GM12892 (cell line): Measurements from ENCODE around the gene COL9A2.
"Not testable (repeated sequence)": the region's sequence is repeated elsewhere in the genome, so short reads cannot be mapped to it uniquely, and the experiment has no call there.

Experiments used
- DNase-seq: peaks from one replicate; pipeline ENCODE4 v3.0.0; 2011; ENCODE audit not compliant: insufficient read length
- FAIRE-seq: peaks from 2 replicates; lab custom pipeline; 2011; peaks lifted over from hg19 to GRCh38; lab: Jason Lieb, UNC
- POLR2A ChIP-seq: IDR thresholded peaks from 2 replicates; pipeline ENCODE4 v1.6.1; 2011; ENCODE audit warnings: low read depth, low read length, control low read depth
- POLR2AphosphoS5 ChIP-seq: IDR thresholded peaks from 2 replicates; pipeline ENCODE4 v1.6.1; 2011; ENCODE audit warnings: low read depth, low read length, control low read depth
- TAF1 ChIP-seq: IDR thresholded peaks from 2 replicates; pipeline ENCODE4 v1.6.1; 2011; ENCODE audit warnings: low read depth, mild to moderate bottlenecking, control low read depth, low read length, borderline replicate concordance

The COL9A2 gene

DNA sequence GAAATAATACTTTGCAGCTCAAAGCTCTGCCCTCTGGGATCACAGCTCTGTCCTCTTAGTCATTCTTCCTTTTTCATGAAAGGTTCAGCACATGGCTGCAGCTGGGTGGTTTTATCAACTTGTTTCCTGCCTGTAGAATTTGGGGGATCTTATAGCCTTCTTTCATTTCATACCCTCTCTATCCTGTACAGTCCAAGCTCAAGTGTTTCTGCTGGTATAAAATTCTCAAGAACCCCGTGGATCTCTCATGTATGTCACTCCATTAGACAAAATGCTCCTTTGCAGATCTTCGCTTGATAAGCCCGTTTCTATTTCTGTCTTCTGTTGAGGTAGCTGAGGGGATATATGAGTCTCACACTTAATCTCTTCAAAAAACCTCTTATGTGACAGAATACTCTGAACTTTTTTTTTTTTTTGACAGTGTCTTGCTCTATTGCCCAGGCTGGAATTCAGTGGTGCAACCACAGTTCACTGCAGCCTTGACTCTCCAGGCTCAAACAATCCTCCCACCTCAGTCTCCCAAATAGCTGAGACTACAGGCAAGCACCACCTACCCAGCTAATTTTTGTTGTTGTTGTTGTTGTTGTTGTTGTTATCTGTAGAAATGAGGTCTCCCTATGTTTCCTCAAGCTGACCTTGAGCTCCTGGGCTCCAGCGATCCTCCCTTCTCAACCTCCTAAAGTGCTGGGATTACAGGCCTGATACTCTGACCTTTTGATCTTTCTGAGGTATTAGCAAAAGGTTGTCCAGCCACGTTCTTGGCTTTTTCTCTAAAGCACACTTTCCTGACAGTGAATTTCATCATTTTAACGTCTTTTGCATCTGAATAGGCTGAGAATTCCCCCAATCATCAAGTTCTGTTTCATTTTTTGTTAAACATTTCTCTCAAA is 24.6 kb upstream of the COL9A2 start:
- no peak for DNase-seq
- TF ChIP-seq POLR2A: no peak
- no peak for TF ChIP-seq POLR2AphosphoS5
- TF ChIP-seq TAF1: no peak
- FAIRE-seq: peak; percentile 62

DNA sequence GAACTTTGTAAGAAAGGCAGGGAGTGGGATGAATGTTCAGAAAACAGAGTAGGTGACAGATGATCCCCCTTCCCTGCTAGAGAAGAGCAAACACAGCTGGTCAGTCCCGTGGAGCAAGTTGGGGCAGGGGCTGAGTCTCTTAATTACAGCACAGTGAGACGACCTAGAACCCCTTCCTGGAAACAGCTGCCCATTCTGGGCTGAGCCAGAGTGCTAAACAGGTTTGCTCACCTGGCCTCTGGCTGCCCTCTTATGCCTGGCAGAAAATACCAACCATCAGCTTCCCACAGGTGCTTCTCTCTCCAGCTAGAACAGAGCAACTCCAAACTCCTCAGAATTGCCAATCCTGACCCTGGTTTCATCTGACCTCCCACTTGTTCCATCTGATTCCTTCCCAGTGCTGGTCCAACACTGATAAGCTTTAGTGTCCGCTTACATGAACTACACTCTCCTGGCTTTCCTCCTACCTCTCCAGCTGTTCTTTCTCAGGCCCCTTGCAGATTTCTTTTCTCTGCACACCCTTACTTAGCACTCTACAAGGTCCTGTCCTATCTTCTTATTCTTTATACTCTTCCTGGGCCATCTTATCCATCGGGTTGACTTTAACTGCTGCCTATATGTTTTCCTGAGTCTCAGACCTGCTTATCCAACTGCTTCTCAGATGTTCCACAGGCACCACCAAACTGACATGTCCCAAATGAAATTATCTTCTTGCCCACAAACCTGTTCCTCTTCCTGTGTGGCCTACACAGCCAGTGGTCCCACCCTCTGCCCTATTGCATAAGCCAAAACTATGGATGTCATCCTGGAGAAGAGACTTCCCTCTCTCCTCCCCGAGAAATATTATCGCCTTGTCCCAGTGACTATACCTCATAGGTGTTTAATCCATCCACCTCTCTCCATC is 22.6 kb upstream of the COL9A2 start:
- no peak for FAIRE-seq
- no peak for DNase-seq
- TF ChIP-seq POLR2A: no peak
- TF ChIP-seq TAF1: no peak

DNA sequence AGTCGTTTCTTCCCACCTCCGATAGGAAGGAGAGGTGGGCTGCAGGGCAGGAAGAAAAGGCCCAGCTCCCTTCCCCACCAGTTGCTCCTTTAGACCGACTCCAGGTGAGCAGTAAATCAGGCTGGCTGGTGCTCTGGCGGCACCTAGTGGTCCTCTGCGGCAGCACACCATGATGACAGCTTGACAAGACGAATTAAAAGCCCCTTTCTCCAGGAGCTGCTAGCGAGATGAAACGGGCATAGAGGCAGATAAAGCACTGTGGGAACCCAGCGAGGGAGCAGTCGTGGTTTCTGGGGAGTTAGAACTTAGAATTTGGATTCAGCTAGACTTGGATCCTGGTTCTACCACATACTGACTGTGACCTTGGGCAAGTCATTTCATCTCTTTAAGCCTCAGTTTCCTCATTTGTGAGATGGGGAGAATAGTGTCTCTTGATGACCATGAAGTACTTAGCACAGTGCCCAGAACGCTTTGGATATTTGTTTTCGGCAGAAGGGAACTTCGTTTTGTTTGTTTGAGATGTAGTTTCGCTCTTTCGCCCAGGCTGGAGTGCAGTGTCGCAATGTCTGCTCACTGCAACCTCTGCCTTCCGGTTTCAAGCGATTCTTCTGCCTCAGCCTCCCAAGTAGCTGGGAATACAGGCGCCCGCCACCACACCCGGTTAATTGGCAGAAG is 21.8 kb upstream of the COL9A2 start:
- no peak for TF ChIP-seq TAF1
- TF ChIP-seq POLR2A: no peak
- no peak for TF ChIP-seq POLR2AphosphoS5
- FAIRE-seq (peak; percentile 92), DNase-seq (peak; percentile 46)

DNA sequence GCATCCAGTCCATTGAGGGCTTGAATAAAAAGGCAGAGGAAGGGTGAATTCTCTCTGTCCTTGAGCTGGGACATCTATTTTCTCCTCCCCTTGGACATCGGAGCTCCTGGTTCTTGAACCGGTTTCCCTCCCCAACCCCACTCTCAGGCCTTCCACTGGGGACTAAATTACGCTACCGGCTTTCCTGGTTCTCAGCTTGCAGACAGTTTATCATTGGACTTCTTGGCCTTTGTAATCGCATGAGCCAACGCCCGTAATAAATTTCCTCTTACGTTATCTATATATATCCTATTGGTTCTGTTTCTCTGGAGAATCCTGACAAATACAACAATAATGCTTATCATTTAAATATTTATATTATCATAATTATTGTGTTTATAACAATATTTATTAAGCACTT is 20.4 kb upstream of the COL9A2 start:
- TF ChIP-seq POLR2AphosphoS5: no peak
- DNase-seq: no peak
- no peak for FAIRE-seq

DNA sequence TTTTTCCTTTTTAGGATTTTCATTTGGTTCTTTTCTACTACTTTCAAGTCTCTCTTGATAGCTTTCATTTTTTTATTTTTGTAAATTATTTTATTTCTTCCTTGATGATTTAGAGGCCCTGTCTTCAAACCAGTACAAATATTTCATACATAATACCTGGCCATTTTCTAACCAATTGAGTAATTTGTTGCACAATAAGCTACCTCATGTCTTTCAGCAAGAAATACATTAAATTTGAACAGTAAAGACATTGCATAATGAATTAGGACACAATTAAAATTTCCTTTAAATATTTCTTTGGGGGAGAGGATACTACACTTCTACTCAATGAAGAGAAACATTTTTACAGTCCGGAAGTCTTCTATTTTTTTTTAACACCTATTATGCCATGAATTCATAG is 15.6 kb upstream of the COL9A2 start:
- FAIRE-seq: no peak
- no peak for TF ChIP-seq POLR2A
- TF ChIP-seq POLR2AphosphoS5: no peak
- no peak for TF ChIP-seq TAF1

DNA sequence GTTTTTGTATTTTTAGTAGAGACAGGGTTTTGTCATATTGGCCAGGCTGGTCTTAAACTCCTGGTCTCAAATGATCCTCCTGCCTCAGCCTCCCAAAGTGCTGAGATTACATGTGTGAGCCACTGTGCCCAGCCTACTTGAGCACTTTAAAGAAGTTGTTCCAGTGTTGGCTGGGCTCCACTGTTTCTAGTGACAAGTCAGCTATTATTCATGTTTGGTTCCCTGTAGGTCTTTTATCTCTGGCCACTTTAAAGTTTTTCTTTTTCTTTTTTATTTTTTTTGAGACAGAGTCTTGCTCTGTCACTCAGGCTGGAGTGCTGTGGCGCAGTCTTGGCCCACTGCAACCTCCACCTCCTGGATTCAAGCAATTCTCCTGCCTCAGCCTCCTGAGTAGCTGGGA is 14.3 kb upstream of the COL9A2 start:
- DNase-seq, FAIRE-seq: not testable (repeated sequence)

More for the DNA sequence above, 15.6 kb upstream of the COL9A2 start:
- no peak for DNase-seq

DNA sequence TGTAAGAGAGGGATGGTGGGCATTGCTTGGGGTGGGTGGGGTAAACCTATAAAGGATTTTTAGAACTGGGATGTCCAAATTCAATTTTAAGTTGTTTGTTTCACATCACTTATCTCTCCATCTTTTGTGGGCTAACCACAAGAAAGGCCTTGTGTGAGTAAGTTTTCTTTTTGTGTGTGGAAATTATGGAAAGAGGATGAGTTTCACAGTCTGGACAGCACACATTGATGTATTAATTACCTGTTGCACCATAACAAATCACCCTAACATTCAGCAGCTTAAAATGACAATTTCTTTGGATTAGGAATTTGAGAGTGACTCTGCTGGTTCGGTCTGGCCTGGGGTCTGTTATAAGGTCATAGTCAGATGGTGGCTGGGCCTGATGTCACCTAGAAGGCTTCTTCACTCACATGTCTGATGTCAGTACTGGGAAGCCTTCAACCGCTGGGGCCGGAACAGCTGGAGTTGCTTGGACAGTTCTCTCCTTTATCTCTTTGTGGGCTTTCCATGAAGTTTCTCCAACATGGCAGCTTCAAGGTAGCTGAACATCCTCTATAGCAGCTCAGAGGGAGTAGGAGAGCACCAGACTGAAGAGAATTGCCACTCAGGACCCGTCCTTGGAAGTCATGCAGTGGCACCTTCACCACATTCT is 2.0 kb upstream of the COL9A2 start:
- FAIRE-seq (no peak), DNase-seq (no peak)
- TF ChIP-seq TAF1: no peak
- TF ChIP-seq POLR2AphosphoS5: no peak
- no peak for TF ChIP-seq POLR2A

DNA sequence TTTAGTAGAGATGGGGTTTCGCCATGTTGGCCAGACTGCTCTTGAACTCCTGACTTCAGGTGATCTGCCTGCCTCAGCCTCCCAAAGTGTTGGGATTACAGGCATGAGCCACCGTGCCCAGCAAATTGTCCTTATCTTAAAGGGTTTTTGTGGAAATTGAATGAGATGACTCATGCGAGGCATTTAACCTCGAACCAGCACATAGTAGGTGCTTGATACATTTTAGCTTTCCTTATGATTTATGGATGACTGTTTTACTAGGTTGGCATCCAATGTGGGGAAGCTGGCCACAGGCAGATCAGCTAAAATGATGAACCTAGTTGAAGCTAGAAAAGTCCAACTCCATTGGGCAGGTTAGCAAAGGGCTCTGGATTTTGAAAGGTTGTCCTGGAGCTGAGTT is 1.4 kb upstream of the COL9A2 start:
- FAIRE-seq: no peak
- no peak for DNase-seq
- no peak for TF ChIP-seq TAF1
- no peak for TF ChIP-seq POLR2AphosphoS5
- no peak for TF ChIP-seq POLR2A

DNA sequence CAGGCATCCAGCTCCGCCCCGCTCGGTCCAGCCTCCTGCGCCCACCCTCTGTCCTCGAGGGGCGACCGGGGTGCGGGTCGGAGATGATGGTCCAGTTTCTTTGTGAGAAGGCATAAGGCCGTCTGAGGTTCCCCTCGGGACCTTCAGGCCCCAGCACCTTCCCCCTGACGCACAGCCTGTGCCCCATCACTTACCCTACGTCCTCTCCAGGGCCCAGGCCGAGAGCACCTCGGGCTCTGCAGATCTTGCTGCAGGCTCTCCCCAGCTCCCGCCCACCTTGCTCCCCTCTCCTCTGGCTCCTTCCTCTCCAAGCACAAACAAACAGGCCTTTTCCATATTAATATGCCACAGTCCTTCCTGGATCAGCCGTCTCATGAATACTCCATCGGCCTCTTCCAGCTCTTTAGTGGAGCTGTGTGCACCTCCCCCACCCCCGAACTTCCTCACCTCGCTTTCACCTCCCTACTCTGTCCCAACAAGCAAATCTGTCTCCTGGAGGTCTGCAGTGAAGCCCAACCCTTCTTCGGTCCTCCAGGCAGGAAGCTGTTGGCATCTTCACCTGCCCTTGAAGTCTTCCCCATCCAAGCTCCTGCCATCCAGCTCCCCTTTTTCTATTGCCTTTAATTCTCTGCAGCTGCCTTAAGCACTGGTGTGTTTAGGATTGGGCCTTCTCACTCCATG is 448 bp upstream of the COL9A2 start:
- FAIRE-seq (no peak), DNase-seq (no peak)
- TF ChIP-seq POLR2AphosphoS5 (no peak), POLR2A (no peak), TAF1 (no peak)

DNA sequence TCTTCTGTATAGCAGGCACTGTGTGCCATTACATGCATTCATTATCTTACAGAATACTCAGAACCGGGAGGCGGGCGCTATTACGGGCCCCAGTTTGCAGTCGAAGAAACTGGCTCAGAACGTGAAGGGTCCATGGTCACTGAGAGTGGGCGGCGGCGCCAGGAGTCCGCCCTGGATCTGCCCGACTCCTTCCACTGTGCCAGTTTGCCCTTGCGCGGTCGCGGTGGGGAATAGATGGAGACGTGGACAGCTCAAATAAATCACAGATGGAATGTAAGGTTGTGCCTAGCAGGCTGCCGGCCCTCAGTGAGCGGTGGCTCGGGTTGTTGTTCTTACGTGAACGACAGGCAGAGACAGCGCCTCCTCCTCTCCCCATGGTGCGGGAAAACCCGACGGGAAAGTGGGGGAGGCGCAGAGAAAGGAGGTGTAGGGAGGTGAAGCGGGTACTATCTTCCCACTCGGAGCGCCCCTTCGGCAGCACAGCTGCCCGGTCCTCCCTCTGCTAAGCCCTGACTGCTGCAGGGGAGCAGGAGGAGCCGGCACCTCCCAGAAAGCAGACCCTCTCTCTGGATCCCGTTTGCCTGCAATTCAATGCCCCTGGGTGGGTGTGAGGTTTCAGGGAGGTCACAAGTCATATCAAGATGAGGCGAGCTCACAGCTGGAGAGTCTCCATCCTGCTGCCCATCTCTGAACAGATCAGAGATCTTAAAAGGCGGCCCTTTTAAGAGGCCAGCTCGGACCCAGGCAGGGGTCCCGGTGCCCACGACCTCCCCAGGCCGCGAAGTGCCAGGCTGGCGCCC is 1.1 kb downstream of the COL9A2 start:
- FAIRE-seq: peak; percentile 89
- no peak for DNase-seq
- TF ChIP-seq POLR2AphosphoS5 (no peak), TAF1 (no peak), POLR2A (no peak)
